ENCODE measurements around the gene FGF22.

The FGF22 gene

DNA sequence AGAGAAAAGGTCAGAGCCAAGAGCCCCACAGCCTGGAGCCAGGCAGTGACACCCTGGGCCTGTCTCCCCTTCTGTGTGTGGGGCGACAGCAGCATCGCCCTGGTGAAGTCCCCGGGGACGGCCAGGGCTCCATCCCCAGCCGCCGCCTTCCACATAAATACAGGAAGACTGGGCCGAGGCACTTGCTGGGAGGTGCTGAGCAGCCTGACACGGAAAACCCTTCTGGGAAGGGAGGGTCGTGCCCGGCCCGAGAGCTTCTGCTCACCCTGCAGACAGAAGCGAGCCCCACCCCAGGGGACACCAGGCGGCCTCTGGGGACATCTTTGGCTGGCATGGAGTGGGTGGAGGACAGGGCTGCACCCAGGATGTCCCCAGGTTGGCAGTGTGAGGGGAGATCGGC lies 5.1 kb downstream of the FGF22 start:
- DNase-seq: no peak

GRCh38 chr19:645912-646778 lies 6.5 kb downstream of the FGF22 start:
- DNase-seq: no peak

DNA sequence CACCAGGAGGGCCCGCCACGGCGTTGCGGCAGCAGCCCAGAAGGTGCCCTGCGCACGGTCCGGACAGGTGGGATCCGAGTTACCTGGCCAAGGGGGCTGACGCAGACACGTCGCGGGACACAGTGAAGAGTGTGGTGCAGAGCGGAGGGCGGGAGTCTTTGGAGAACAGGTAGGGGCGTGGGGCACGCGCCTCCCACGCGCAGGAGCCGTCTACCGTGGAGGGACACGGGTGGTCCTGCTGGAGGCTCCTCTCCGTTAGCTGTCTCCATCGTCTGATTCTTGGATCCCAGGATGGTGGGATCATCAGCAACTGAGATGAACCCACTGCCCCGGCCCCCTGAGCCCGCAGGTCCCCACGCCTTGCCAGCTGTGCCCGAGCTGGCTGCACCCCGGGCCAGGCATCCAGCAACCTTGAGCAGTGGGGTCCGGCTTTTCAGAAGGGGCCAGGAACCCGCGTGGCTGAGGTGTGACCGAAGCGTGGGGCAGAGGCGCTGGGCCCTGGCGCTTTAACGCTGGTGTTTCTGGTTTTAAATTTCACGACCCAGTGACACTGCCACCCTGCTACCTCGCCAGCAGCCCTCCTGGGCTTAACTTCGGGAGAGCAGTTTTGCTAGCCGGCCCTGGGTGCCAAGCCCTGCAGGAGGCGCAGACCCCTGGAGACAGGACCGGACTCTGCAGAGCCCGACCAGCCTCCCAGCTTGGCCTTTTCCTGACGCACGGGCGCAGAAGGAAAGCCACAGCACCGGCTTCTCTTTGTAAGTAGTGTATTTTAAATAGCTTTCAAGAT lies 7.3 kb downstream of the FGF22 start:
- DNase-seq: no peak

- DNase-seq: no peak
Measured at GRCh38 chr19:647566-648284, 8.0 kb downstream of the FGF22 start.

DNA sequence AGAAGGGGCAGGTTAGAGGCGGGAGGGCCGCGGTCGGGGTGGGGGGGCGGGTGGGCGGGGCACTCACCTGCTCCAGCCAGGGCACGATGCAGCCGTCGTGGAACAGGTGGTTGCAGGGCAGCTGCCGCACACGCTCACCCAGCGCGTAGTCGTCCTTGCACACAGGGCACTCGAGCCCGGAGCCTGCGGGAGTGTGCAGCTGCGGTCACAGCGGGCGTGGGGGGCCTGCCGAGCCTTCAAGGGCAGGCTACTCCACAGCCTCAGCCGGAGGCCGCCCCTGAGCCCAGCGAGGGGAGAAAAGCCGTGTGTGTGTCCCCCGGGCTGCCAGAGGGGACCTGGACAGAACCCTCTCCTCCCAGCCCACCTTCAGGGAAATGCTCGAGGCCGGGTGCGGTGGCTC lies 8.6 kb downstream of the FGF22 start:
- no peak for DNase-seq

DNA sequence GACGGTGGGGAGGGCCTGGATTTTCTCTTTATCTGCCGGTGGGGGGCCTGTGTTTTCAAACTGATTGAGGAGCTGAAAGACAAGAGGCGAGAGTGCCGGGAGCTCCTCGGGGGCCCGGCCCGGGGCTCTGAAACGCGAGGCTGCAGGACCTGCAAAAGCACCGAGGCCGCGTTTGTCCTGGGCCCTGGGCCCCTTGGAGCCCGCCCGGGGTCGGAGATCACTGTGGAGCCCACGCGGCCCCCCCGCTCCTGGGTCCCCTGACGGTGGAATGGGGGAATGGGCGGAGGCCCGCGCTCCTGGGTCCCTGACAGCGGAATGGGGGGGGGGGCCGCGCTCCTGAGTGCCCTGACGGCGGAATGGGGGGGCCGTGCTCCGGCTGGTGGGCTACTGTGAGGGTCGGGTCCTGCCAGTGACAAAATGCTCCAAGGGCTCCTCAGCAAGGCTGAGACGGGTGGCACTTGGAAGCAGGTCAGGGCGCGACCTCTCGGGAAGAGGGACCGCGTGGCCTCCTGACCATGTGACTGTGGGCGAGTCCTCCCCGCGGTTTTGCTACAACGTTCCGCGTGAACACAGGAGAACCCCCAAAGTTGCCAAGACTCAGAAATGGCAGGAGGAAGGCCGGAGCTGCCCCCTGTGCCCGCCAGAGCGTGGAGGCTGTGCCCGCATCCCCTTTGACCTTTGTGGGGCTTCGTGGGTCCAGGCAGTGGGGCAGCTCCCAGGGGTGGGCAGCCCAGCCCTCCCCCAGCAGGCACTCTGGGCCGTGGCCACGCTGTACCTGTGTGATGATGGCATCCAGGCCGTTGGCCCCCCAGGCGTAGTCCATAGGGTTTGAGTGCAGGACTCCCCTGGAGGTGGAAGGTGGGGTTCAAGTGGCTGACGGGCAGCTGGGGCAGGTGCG lies 9.5 kb downstream of the FGF22 start:
- no peak for DNase-seq

DNA sequence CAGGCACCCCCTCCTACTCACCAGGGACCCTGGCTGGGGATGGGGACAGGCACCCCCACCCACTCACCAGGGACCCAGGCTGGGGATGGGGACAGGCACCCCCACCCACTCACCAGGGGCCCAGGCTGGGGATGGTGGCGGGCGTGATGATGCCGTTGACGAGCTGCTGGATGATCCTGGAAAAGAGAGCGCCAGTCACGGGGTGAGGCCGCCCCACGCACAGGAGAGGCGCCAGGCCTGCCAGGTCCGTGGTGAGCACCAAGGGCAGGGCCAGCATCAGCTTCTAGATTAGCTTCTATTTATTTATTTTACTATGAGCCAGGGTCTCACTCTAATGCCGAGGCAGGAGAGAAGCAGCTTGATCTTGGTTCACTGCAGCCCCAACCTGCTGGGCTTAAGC lies 10.4 kb downstream of the FGF22 start:
- DNase-seq: no peak

DNA sequence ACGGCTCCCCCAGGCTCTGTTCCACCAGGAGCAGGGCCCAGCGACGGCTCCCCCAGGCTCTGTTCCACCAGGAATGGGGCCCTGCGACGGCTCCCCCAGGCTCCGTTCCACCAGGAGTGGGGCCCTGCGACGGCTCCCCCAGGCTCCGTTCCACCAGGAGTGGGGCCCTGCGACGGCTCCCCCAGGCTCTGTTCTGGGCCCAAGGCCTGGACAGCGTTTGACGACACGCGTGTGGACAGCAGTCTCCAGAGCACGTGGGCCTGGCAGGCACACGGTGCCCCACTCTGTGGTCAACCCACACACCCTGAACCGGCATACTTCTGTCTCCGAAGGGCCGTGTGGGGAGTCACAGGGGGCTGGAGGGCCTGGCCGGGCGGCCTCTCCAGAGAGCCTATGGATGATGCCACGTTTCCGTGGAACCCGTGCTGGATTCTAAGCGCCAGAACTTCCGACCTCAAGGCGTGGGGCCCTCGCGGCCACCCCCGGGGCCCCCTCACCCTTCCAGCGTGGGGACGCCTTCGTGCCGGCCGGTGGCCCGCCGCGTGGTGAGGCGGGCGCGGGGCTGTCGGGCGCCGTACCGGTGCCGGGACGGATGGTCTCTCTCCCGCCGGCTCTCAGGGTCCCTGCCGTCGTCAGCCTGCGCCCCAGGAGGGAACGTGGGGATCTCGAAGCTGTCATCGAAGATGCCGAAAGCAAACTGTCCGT lies 11.6 kb downstream of the FGF22 start:
- no peak for DNase-seq

- DNase-seq: no peak
Measured at GRCh38 chr19:651991-652390, 12.3 kb downstream of the FGF22 start.

GRCh38 chr19:652467-653389 lies 13.0 kb downstream of the FGF22 start:
- DNase-seq: no peak

- DNase-seq: no peak
Measured at GRCh38 chr19:653425-653824, 13.7 kb downstream of the FGF22 start.

DNA sequence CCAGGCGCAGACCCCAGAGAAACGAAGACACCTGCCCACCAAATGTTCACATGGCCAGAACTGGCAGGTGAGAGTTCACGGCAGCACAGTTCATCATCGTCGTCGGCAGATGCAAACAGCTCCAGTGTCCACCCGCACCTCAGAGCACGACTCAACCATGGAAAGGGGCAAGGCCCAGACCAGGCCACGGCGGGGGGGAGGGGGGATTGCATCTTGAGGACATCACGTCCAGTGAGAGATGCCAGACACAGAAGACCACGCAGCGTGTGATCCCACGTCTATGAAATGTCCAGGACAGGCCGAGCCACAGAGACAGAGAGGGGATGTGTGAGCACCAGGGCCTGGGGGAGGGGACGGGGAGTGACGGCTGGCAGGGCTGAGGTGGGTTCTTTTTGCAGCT lies 16.0 kb downstream of the FGF22 start:
- no peak for DNase-seq

GRCh38 chr19:656751-657559 lies 17.3 kb downstream of the FGF22 start:
- no peak for DNase-seq

GRCh38 chr19:657611-658010 lies 17.9 kb downstream of the FGF22 start:
- no peak for DNase-seq

DNA sequence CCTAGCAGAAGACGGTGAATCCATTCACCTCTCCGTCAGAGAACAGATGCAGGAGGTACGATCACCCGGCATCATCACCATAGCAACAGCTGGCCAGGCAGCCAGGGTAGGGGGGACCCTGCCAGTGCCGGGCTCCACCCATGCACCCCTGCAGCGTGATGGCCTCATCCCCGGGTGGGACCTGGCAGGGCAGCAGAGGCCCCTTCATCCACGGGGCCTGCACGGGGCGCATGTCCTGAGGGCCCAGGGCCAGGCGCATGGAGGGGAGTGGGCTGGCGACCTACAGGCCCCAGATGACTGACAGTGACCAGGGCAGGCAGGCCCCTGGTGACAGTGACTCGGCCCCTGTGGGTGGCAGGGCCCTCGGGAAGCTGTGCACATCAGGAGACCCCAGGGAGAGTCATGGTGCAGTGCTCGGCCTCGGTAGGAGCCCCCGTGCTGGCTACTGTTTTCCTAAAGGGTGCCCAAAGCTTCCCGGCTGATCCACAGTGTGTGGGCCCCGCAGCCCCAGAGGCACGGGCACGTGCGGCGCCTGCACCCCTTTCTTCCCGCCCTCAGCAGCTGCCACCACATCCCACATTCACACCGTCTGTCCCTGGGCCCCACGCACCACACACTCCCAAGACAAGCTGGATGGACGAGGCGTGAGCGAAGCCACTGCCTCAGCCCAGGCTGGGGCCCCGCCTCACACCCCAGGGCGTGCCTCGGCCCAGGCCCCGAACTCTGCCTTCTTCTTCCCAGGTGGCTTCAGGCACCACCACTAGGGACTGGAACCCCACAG lies 18.6 kb downstream of the FGF22 start:
- no peak for DNase-seq

DNA sequence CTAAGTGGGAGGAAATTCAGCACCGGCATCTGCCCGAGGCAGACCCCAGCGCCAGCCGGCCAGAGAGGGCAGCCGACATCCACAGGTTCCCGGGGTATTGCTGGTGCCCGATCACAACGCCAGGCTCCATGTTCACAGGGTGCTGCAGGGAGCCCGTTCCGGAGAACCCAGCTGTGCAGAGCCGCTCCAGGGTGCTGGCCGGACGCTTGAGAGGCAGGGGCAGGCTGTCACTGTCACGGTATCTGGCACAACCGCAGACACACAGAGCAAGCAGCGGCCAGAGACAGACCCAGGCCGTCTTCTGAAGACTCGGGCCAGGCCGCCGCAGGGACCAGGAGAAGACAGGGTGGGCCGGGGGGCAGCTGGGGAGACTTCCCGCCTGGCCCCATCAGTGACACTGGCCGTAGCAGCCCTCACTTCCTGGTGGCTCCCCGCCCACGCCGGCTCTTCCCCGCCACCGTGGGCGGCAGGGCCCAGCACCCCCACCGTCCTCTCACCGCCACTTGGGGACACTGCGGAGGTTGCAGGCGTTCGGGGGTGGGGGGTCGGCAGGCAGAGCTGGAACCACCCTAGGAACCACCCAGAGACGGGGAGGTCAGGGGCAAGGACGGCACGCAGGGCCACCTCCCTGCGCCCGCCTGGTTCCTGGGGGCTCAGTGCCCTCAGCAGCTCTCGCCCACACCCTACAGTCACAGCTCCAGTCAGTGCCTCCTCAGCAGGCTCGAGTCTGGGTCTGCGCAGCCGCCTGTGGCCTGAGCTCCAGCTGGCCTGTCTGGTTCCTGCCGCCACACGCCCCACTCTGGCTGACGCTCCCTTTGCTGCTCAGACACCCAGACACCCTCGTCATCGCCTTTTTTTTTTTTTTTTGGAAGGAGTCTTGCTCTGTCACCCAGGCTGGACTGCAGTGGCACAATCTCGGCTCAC lies 19.5 kb downstream of the FGF22 start:
- DNase-seq: no peak

DNA sequence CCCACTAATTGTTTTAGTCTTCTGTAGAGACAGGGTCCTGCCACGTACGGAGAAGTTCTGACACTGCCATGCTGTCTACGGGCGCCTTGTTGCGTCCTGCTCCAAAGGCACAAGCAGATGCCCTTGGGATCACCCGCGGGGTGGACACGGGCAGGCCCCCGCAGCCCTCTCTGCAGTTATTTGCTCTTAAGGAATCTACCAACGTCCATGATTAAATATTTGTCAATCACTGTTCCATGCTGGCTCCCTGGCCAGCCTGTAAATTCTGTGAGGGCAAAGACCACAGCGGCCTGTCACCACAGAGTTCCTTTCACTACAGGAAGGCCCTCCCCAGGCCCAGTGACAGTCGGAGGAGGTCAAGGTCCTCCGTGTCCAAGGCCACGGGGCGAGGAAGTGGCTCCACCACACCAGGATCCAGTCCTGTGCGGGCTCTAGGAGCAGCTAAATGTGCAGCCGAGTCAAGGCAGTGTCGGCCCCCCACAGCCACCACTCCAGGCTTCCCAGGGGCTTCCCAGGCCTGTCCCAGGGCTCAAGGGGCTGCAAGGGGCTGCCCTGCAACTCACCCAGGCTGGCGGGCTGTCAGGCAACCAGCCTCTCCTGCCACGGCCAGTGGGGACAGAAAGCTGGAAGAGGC lies 21.2 kb downstream of the FGF22 start:
- no peak for DNase-seq
